Fibroblast of skin of abdomen (primary cell): ENCODE measurements around the gene ADAMTSL4.
A peak's percentile ranks its signal among the peaks of the same experiment; 100 is the strongest.
"Not testable (repeated sequence)": the region's sequence is repeated elsewhere in the genome, so short reads cannot be mapped to it uniquely, and the experiment has no call there.

ENCODE experiments used
- DNase-seq: peaks from one replicate; pipeline ENCODE4 v3.0.0-alpha.2; 2013

ADAMTSL4 gene

GRCh38 chr1:150555971-150556865 is 7.0 kb downstream of the ADAMTSL4 start:
- no peak for DNase-seq

- no peak for DNase-seq
Measured at GRCh38 chr1:150557065-150557600, 7.9 kb downstream of the ADAMTSL4 start.

GRCh38 chr1:150557813-150558212 is 8.6 kb downstream of the ADAMTSL4 start:
- DNase-seq = no peak

- no peak for DNase-seq
Measured at GRCh38 chr1:150558303-150558704, 9.1 kb downstream of the ADAMTSL4 start.

- no peak for DNase-seq
Measured at GRCh38 chr1:150558761-150559655, 9.8 kb downstream of the ADAMTSL4 start.

- DNase-seq = no peak
Measured at GRCh38 chr1:150559656-150560010, 10.4 kb downstream of the ADAMTSL4 start.

- DNase-seq = no peak
Measured at GRCh38 chr1:150560011-150560438, 10.8 kb downstream of the ADAMTSL4 start.

GRCh38 chr1:150560576-150561253 is 11.5 kb downstream of the ADAMTSL4 start:
- DNase-seq = no peak

- DNase-seq = peak; percentile 99
Measured at GRCh38 chr1:150561254-150561973, 12.2 kb downstream of the ADAMTSL4 start.

GRCh38 chr1:150561974-150562445 is 12.8 kb downstream of the ADAMTSL4 start:
- peak; percentile 94 for DNase-seq

- DNase-seq = no peak
Measured at GRCh38 chr1:150562446-150563339, 13.5 kb downstream of the ADAMTSL4 start.

GRCh38 chr1:150563340-150564038 is 14.3 kb downstream of the ADAMTSL4 start:
- no peak for DNase-seq

GRCh38 chr1:150564051-150564991 is 15.1 kb downstream of the ADAMTSL4 start:
- peak; percentile 54 for DNase-seq

- DNase-seq = not testable (repeated sequence)
Measured at GRCh38 chr1:150565240-150565991, 16.2 kb downstream of the ADAMTSL4 start.

- DNase-seq = no peak
Measured at GRCh38 chr1:150566589-150567340, 17.6 kb downstream of the ADAMTSL4 start.

- no peak for DNase-seq
Measured at GRCh38 chr1:150567341-150567716, 18.1 kb downstream of the ADAMTSL4 start.
